Activated CD4-positive, alpha-beta T cell treated with anti-CD3 and anti-CD28 coated beads for 48 hours (primary cell): ENCODE results near the gene PTPN11.
"Not testable (repeated sequence)": the region's sequence is repeated elsewhere in the genome, so short reads cannot be mapped to it uniquely, and the experiment has no call there.

Source experiments
- DNase-seq: peaks from one replicate; pipeline ENCODE4 v3.0.0-alpha.2; 2020

PTPN11 gene

GRCh38 chr12:112418608-112419296 lies at the start of gene PTPN11:
TSS of gene PTPN11 (plus strand) at chr12:112418947. CDS start at chr12:112419112, 165 bp downstream.
- DNase-seq = peak; percentile 94

DNA sequence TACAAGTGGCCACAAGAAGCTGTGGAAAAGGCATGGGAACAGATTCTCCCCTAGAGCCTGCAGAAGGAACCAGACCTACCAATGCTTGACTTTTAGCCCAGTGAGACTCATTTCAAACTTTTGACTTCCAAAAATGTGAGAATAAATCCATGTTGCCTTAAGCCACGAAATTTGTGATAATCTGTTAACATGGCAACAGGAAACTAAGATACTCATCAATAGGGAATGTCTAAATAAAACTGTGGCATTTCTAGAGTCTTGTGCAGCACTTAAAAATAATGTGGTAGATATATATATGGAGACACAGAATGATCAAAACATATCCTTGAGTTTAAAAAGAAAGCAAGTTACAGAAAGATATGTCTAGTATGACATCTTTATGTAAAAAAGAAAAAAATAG lies 48.5 kb upstream of the PTPN11 start:
- no peak for DNase-seq

DNA sequence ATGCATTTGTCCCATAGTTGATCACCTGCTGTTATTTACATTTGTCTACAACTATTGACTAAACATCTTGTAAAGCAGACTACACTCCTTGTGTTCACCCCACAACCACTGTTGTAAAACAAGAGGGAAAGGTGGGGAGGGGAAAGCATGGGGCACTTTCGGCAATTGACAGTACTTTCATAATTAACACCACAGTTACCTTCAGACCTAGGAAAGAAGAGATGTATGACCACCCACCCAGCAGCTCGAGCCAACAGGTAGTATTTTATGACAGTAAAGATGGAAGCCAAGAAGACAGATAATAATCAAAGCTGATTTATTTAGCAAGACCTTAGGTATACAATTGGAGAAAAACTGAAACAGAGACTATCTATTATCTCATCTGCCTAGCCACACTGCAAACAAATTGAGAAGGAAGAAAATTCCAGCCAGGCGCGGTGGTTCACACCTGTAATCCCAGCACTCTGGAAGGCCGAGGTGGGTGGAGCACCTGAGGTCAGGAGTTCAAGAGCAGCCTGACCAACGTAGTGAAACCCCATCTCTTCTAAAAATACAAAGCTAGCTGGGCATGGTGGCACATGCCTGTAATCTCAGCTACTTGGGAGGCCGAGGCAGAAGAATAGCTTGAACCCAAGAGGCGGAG lies 47.8 kb upstream of the PTPN11 start:
- no peak for DNase-seq

DNA sequence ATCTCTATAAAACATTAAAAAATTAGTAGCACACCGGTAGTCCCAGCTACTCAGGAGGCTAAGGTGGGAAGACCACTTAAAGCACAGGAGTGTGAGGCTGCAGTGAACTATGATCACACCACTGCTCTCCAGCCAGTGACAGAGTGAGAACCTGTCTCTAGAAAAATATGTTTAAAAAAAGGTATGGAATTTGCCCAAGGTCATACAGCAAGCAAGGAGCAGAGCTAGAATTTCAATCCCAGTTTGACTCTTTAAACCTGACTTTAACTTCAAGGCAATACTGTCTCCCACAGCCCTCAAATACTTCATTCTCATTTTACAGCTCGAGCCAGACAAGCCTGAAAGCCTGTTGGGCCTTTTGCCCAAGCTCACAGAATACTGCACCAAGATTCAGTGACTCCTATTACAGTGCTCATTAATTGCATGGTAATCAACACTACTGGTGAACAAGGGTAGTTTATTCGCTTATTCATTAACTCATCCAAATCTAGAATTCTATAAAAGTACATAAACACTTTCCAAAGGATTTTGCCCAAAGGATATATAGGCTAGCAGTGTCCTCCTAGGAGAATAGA lies 44.5 kb upstream of the PTPN11 start:
- no peak for DNase-seq

DNA sequence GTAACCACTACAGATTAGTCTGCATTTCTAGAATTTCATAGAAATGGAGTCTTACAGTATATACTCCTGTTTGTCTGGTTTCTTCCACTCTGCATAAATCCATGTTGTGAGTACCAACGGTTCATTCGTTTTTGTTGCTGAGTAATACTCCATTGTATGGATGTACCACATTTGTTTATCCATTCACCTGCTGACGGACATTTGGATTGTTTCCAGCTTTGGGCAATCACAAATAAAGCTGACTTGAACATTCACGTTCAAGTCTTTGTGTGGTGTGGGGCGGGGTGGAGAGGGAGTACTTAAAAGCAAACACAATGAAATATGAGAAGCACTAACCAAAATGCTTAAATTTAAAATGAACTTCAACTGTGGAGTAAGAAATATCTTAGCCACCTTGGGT lies 43.6 kb upstream of the PTPN11 start:
- no peak for DNase-seq

DNA sequence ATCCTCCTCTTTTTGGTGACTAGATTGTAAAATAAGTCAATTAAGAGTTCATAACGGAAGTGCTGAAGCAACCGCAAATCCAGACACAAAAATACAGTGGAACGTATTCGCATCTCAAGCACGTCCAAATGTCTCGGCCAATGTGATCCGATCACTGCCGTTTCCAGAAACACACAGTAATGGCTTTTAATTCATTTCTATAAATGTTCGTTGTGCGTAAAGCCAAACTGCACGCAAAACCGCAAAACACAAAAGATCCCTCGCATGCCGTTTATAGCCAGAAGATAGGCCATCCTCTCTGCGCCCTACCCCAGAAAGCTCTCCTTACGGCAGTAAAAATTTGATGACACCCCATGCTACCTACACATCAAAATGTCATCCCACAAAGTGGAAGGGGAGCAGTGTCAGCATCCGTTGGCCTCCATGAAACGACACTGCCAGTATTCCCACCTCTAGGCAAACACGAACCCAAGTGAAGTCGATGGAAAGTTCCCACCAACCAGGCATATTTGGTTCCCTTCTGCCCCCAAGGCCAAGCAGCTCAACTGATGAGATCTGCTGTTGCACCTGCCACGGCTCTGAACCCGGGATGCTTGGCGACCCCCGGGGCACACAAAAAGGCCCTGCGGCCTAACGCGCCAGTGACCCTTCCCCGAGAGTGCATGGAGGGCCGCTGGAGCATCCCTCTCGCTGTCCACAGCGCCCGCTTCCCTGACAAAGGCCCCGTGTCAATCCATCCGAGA lies 37.9 kb upstream of the PTPN11 start:
- no peak for DNase-seq

- DNase-seq = peak; percentile 31
Measured at GRCh38 chr12:112381406-112381882, 37.3 kb upstream of the PTPN11 start.

- DNase-seq = peak; percentile 97
Measured at GRCh38 chr12:112381883-112382796, 36.6 kb upstream of the PTPN11 start, which contains the start of gene HECTD4. TSS of gene HECTD4 (minus strand) at chr12:112382431. CDS start at chr12:112382128, 303 bp downstream.

DNA sequence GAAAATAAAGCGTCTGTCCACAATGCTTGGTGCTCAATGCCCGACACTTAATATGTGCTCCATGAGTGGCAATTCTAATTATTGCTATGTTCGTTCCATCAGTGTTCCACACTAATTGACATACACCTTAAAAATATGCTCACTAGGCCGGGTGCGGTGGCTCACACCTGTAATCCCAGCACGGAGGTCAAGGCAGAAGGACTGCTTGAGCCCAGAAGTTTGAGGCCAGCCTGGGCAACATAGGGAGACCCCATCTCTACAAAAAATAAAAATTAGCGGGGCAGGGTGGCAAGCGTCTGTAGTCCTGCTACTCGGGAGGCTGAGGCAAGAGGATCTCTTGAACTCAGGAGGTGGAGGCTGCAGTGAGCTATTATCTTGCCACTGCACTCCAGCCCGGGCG lies 35.9 kb upstream of the PTPN11 start:
- DNase-seq = no peak

DNA sequence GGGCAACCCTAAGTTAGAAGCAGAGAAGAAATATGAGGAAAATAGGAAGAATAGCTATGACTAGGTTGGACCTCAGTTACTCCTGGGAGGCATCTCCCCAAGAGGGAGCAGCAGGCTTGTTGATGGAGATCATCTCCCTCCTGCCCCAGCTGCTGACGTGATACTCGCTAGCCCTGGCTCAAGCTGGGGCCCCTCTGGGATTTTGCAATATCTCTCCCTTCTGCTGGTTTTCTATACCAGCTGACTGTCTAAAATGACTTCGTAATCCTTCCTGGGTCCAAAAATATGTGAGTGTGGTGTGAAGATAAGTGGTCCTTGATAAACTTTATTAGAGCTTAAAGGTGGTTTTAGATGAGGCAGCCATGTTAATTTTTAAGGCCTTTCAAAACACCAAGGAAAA lies 32.0 kb upstream of the PTPN11 start:
- no peak for DNase-seq

DNA sequence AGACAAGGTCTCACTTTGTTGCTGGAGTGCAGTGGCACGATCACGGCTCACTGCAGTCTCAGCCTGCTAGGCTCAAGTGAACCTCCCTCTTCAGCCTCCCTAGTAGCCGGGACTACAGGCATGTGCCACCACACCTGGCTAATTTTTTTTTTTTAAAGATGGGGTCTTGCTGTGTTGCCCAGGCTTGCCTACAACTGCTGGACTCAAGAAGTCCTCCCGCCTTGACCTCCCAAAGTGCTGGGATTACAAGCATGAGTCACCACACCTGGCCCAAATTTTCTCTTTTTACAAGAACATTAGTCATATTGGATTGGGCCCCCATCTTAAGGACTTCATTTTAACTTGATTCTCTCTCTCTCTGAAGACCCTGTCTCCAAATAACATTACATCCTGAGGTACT lies 29.5 kb upstream of the PTPN11 start:
- no peak for DNase-seq

- not testable (repeated sequence) for DNase-seq
Measured at GRCh38 chr12:112389922-112390654, 28.7 kb upstream of the PTPN11 start.

DNA sequence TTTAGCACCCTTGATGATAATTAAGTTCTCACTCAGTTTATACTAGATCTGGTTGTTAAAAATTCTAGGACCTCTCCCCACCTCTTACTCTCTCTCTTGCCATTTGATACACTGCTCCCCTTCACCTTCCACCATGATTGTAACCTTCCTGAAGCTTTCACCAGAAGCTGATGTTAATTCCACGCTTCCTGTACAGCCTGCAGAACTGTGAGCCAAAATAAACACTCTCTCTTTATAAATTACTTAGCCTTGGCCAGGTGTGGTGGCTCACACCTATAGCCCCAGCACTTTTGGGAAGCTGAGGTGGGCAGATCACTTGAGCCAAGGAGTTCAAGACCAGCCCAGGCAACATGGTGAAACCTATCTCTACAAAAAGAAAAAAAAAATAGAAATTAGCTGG lies 25.4 kb upstream of the PTPN11 start:
- no peak for DNase-seq

DNA sequence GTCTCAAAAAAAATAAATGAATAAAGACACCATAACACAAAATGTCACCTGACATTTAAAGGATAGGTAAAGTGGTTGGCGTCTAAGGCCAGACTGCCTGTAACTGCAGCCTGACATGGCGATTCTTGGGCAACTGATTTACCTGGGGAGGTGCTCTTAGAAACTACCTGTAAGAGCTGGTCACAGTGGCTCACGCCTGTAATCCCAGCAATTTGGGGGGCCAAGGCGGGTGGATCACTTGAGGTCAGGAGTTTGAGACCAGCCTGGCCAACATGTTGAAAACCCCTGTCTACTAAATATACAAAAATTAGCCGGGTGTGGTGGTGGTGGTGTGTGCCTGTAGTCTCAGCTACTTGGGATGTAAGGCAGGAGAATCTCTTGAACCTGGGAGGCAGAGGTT lies 17.7 kb upstream of the PTPN11 start:
- no peak for DNase-seq

DNA sequence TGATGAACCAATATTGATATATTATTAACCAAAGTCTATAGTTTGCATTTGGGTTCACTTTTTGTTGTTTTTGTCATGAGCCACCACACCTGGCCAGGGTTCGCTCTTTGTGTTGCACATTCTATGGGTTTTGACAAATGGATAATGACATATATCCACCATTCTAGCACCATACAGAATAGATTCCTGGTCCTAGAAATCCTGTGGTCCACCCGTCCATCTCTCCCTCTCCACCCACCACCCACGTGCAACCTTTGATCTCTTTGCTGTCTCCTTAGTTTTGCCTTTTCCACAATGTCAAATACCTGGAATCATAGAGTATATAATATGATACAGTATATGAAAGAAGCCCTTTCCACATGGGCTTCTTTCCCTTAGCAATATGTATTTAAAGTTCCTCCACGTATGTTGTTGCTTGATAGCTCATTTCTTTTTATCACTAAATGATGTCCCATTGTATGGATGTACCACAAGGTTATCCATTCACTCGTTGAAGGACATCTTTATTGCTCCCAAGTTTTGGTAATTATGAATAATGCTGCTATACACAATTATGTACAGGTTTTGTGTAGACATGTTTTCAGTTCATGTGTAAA lies 16.7 kb upstream of the PTPN11 start:
- DNase-seq = no peak

- DNase-seq = no peak
Measured at GRCh38 chr12:112406519-112407488, 11.9 kb upstream of the PTPN11 start.

DNA sequence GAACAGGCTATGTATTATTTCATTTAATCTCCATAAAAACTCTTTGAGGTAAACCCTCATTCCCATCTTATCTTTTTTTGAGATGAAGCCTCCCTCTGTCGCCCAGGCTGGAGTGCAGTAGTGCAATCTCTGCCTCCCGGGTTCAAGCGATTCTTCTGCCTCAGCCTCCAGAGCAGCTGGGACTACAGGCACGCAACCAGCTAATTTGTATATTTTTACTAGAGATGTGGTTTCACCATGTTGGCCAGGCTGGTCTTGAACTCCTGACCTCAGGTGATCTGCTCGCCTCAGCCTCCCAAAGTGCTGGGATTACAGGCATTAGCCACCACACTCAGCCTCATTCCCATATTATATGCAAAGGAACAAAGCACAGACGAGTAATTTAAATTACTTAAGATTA lies 11.1 kb upstream of the PTPN11 start:
- DNase-seq = not testable (repeated sequence)

- no peak for DNase-seq
Measured at GRCh38 chr12:112408621-112409020, 10.1 kb upstream of the PTPN11 start.

DNA sequence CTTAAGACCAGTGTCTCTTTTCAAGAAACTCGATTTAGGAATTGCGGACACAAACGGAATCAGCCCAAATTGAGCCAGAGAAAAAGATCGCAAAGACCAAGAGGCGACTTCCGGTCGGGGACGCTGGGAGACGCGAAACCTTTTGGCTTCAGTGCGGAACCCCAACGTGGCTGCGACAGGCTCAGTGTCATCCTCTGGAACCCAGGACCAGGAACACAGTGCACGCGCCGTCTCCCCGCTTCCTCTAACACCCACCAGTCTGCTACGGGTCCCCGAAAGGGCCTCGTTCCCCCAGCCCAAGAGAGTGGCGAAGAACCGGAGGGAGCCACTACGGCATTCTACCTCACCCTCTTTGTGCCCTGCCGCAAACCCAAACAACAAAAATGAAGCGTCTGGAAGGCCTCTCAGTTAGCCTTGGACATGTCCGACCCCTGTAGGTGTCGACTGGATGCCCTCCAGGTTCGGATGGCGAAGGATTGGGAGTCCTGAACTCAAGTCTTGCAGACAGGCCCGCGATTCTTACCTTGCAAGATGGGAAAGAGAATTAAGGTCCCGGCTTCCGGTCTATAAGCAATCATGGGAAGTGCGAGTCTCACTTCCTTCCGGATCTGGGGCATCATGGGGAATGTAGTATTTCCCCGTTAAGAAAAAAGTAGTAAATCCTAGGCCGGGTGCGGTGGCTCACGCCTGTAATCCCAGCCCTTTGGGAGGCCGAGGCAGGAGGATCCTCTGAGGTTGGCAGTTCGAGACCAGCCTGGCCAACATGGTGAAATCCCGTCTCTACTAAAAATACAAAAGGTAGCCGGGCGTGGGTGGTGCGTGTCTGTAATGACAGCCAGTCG lies 9.5 kb upstream of the PTPN11 start, which contains the start of gene RPL6:
TSS of gene RPL6 (minus strand) at position 542 of the 842 bp plus-strand sequence. CDS start 949 bp downstream, outside the sequence.
- peak; percentile 83 for DNase-seq
